ENCODE data around the gene SERINC3.
A peak's percentile ranks its signal among the peaks of the same experiment; 100 is the strongest.

SERINC3 gene

GRCh38 chr20:44520881-44521280 is 989 bp downstream of the SERINC3 start:
- Histone ChIP-seq H3K36me3 (ENCODE audit: control insufficient read depth in 5 of 5, insufficient read depth in 5 of 5, low read length in 5 of 5) (no peaks in the 10 kb centered on the region), H3K27me3 (ENCODE audit: control insufficient read depth in 5 of 5, insufficient read depth in 4 of 5, low read length in 5 of 5) (no peaks in the 10 kb centered on the region), H3K9me3 (ENCODE audit: control insufficient read depth in 5 of 5, low read length in 5 of 5) (no peaks in the 10 kb centered on the region), H3K4me1 (ENCODE audit: control insufficient read depth in 5 of 5, insufficient read depth in 5 of 5, low read length in 5 of 5) (peaks cover 10 to 52% (median 48%) of the 10 kb centered on the region in 5 donors), H3K27ac (ENCODE audit: low read depth, low read length) (peak overlapping the region; percentile 97), H3K9ac (ENCODE audit: low read length in 5 of 5) (peak overlapping the region; percentile 87 to 99 (median 95)), H3K4me3 (ENCODE audit: low read depth in 1 of 5, low read length in 5 of 5) (peak overlapping the region; percentile 89 to 98 (median 97))

GRCh38 chr20:44518248-44518647 is 3.6 kb downstream of the SERINC3 start:
- no peak overlapping the region for H3K4me3 ChIP-seq (ENCODE audit: low read depth in 1 of 5, low read length in 5 of 5)
- peaks cover 10 to 65% (median 56%) of the 10 kb centered on the region in 5 donors for H3K4me1 ChIP-seq (ENCODE audit: control insufficient read depth in 5 of 5, insufficient read depth in 5 of 5, low read length in 5 of 5)
- peak overlapping the region; percentile 55 for H3K27ac ChIP-seq (ENCODE audit: low read depth, low read length)
- peaks cover 0 to 2% (median 0%) of the 10 kb centered on the region in 5 donors for H3K36me3 ChIP-seq (ENCODE audit: control insufficient read depth in 5 of 5, insufficient read depth in 5 of 5, low read length in 5 of 5)
- no peaks in the 10 kb centered on the region for H3K27me3 ChIP-seq (ENCODE audit: control insufficient read depth in 5 of 5, insufficient read depth in 4 of 5, low read length in 5 of 5)
- no peak overlapping the region for H3K9ac ChIP-seq (ENCODE audit: low read length in 5 of 5)
- no peaks in the 10 kb centered on the region for H3K9me3 ChIP-seq (ENCODE audit: control insufficient read depth in 5 of 5, low read length in 5 of 5)

- Histone ChIP-seq H3K27ac (ENCODE audit: low read depth, low read length) (peak overlapping the region; percentile 55), H3K9me3 (ENCODE audit: control insufficient read depth in 5 of 5, low read length in 5 of 5) (no peaks in the 10 kb centered on the region), H3K9ac (ENCODE audit: low read length in 5 of 5) (peak overlapping the region in 1 of 5 donors; percentile 22), H3K27me3 (ENCODE audit: control insufficient read depth in 5 of 5, insufficient read depth in 4 of 5, low read length in 5 of 5) (no peaks in the 10 kb centered on the region), H3K4me1 (ENCODE audit: control insufficient read depth in 5 of 5, insufficient read depth in 5 of 5, low read length in 5 of 5) (peaks cover 10 to 66% (median 56%) of the 10 kb centered on the region in 5 donors), H3K4me3 (ENCODE audit: low read depth in 1 of 5, low read length in 5 of 5) (no peak overlapping the region), H3K36me3 (ENCODE audit: control insufficient read depth in 5 of 5, insufficient read depth in 5 of 5, low read length in 5 of 5) (peaks cover 0 to 9% (median 3%) of the 10 kb centered on the region in 5 donors)
Measured at GRCh38 chr20:44517454-44517853, 4.4 kb downstream of the SERINC3 start.

GRCh38 chr20:44516491-44516890 is 5.4 kb downstream of the SERINC3 start:
- Histone ChIP-seq H3K9me3 (ENCODE audit: control insufficient read depth in 5 of 5, low read length in 5 of 5) (no peaks in the 10 kb centered on the region), H3K4me1 (ENCODE audit: control insufficient read depth in 5 of 5, insufficient read depth in 5 of 5, low read length in 5 of 5) (peaks cover 10 to 60% (median 50%) of the 10 kb centered on the region in 5 donors), H3K27me3 (ENCODE audit: control insufficient read depth in 5 of 5, insufficient read depth in 4 of 5, low read length in 5 of 5) (no peaks in the 10 kb centered on the region), H3K4me3 (ENCODE audit: low read depth in 1 of 5, low read length in 5 of 5) (no peak overlapping the region), H3K36me3 (ENCODE audit: control insufficient read depth in 5 of 5, insufficient read depth in 5 of 5, low read length in 5 of 5) (peaks cover 5 to 16% (median 9%) of the 10 kb centered on the region in 5 donors), H3K27ac (ENCODE audit: low read depth, low read length) (peak overlapping the region; percentile 55), H3K9ac (ENCODE audit: low read length in 5 of 5) (no peak overlapping the region)

GRCh38 chr20:44513871-44514270 is 8.0 kb downstream of the SERINC3 start:
- Histone ChIP-seq H3K27ac (ENCODE audit: low read depth, low read length) (no peak overlapping the region), H3K9me3 (ENCODE audit: control insufficient read depth in 5 of 5, low read length in 5 of 5) (no peaks in the 10 kb centered on the region), H3K4me1 (ENCODE audit: control insufficient read depth in 5 of 5, insufficient read depth in 5 of 5, low read length in 5 of 5) (peaks cover 3 to 38% (median 27%) of the 10 kb centered on the region in 5 donors), H3K36me3 (ENCODE audit: control insufficient read depth in 5 of 5, insufficient read depth in 5 of 5, low read length in 5 of 5) (peaks cover 25 to 42% (median 32%) of the 10 kb centered on the region in 5 donors), H3K27me3 (ENCODE audit: control insufficient read depth in 5 of 5, insufficient read depth in 4 of 5, low read length in 5 of 5) (no peaks in the 10 kb centered on the region), H3K4me3 (ENCODE audit: low read depth in 1 of 5, low read length in 5 of 5) (no peak overlapping the region), H3K9ac (ENCODE audit: low read length in 5 of 5) (no peak overlapping the region)

- H3K27me3 ChIP-seq (ENCODE audit: control insufficient read depth in 5 of 5, insufficient read depth in 4 of 5, low read length in 5 of 5) = no peaks in the 10 kb centered on the region
- H3K9ac ChIP-seq (ENCODE audit: low read length in 5 of 5) = no peak overlapping the region
- peaks cover 46 to 81% (median 59%) of the 10 kb centered on the region in 5 donors for H3K36me3 ChIP-seq (ENCODE audit: control insufficient read depth in 5 of 5, insufficient read depth in 5 of 5, low read length in 5 of 5)
- H3K27ac ChIP-seq (ENCODE audit: low read depth, low read length) = no peak overlapping the region
- no peak overlapping the region for H3K4me3 ChIP-seq (ENCODE audit: low read depth in 1 of 5, low read length in 5 of 5)
- peaks cover 0 to 13% (median 9%) of the 10 kb centered on the region in 5 donors for H3K4me1 ChIP-seq (ENCODE audit: control insufficient read depth in 5 of 5, insufficient read depth in 5 of 5, low read length in 5 of 5)
- H3K9me3 ChIP-seq (ENCODE audit: control insufficient read depth in 5 of 5, low read length in 5 of 5) = no peaks in the 10 kb centered on the region
Measured at GRCh38 chr20:44509762-44510161, 12.1 kb downstream of the SERINC3 start.

- Histone ChIP-seq H3K36me3 (ENCODE audit: control insufficient read depth in 5 of 5, insufficient read depth in 5 of 5, low read length in 5 of 5) (peaks cover 66 to 96% (median 86%) of the 10 kb centered on the region in 5 donors), H3K9ac (ENCODE audit: low read length in 5 of 5) (no peak overlapping the region), H3K27me3 (ENCODE audit: control insufficient read depth in 5 of 5, insufficient read depth in 4 of 5, low read length in 5 of 5) (no peaks in the 10 kb centered on the region), H3K4me1 (ENCODE audit: control insufficient read depth in 5 of 5, insufficient read depth in 5 of 5, low read length in 5 of 5) (no peaks in the 10 kb centered on the region), H3K9me3 (ENCODE audit: control insufficient read depth in 5 of 5, low read length in 5 of 5) (no peaks in the 10 kb centered on the region), H3K4me3 (ENCODE audit: low read depth in 1 of 5, low read length in 5 of 5) (no peak overlapping the region), H3K27ac (ENCODE audit: low read depth, low read length) (no peak overlapping the region)
Measured at GRCh38 chr20:44504402-44505307, 17.2 kb downstream of the SERINC3 start.

GRCh38 chr20:44502968-44503367 is 18.9 kb downstream of the SERINC3 start:
- Histone ChIP-seq H3K4me1 (ENCODE audit: control insufficient read depth in 5 of 5, insufficient read depth in 5 of 5, low read length in 5 of 5) (no peaks in the 10 kb centered on the region), H3K4me3 (ENCODE audit: low read depth in 1 of 5, low read length in 5 of 5) (no peak overlapping the region), H3K27ac (ENCODE audit: low read depth, low read length) (no peak overlapping the region), H3K36me3 (ENCODE audit: control insufficient read depth in 5 of 5, insufficient read depth in 5 of 5, low read length in 5 of 5) (peaks cover 65 to 95% (median 82%) of the 10 kb centered on the region in 5 donors), H3K9me3 (ENCODE audit: control insufficient read depth in 5 of 5, low read length in 5 of 5) (no peaks in the 10 kb centered on the region), H3K9ac (ENCODE audit: low read length in 5 of 5) (no peak overlapping the region), H3K27me3 (ENCODE audit: control insufficient read depth in 5 of 5, insufficient read depth in 4 of 5, low read length in 5 of 5) (no peaks in the 10 kb centered on the region)

GRCh38 chr20:44501448-44501847 is 20.4 kb downstream of the SERINC3 start:
- H3K4me1 ChIP-seq (ENCODE audit: control insufficient read depth in 5 of 5, insufficient read depth in 5 of 5, low read length in 5 of 5) = no peaks in the 10 kb centered on the region
- no peak overlapping the region for H3K9ac ChIP-seq (ENCODE audit: low read length in 5 of 5)
- H3K36me3 ChIP-seq (ENCODE audit: control insufficient read depth in 5 of 5, insufficient read depth in 5 of 5, low read length in 5 of 5) = peaks cover 67 to 94% (median 82%) of the 10 kb centered on the region in 5 donors
- no peaks in the 10 kb centered on the region for H3K9me3 ChIP-seq (ENCODE audit: control insufficient read depth in 5 of 5, low read length in 5 of 5)
- H3K27ac ChIP-seq (ENCODE audit: low read depth, low read length) = no peak overlapping the region
- H3K4me3 ChIP-seq (ENCODE audit: low read depth in 1 of 5, low read length in 5 of 5) = no peak overlapping the region
- no peaks in the 10 kb centered on the region for H3K27me3 ChIP-seq (ENCODE audit: control insufficient read depth in 5 of 5, insufficient read depth in 4 of 5, low read length in 5 of 5)

- no peak overlapping the region for H3K27ac ChIP-seq (ENCODE audit: low read depth, low read length)
- H3K4me3 ChIP-seq (ENCODE audit: low read depth in 1 of 5, low read length in 5 of 5) = no peak overlapping the region
- no peaks in the 10 kb centered on the region for H3K4me1 ChIP-seq (ENCODE audit: control insufficient read depth in 5 of 5, insufficient read depth in 5 of 5, low read length in 5 of 5)
- H3K9me3 ChIP-seq (ENCODE audit: control insufficient read depth in 5 of 5, low read length in 5 of 5) = no peaks in the 10 kb centered on the region
- H3K36me3 ChIP-seq (ENCODE audit: control insufficient read depth in 5 of 5, insufficient read depth in 5 of 5, low read length in 5 of 5) = peaks cover 77 to 95% (median 89%) of the 10 kb centered on the region in 5 donors
- H3K27me3 ChIP-seq (ENCODE audit: control insufficient read depth in 5 of 5, insufficient read depth in 4 of 5, low read length in 5 of 5) = no peaks in the 10 kb centered on the region
- no peak overlapping the region for H3K9ac ChIP-seq (ENCODE audit: low read length in 5 of 5)
Measured at GRCh38 chr20:44500221-44500620, 21.6 kb downstream of the SERINC3 start.
